Epithelial cell of esophagus (primary cell): Measurements from ENCODE around the gene SLC22A15.

Experiments used
- DNase-seq: peaks from one replicate; pipeline ENCODE4 v3.0.0; 2010; ENCODE audit warnings: low read depth
- H3K4me3 ChIP-seq: 2 replicates; pipeline ENCODE4 v1.5.1; 2011; ENCODE audit warnings: mild to moderate bottlenecking, low read length, control low read depth
- TF ChIP-seq, protein P1 (sequence below): IDR thresholded peaks from 2 replicates; pipeline ENCODE4 v1.5.1; 2011; ENCODE audit warnings: low read depth, mild to moderate bottlenecking, low read length, control low read depth, inconsistent platforms; ENCODE audit not compliant: insufficient read depth; ENCODE audit errors: missing control alignments

Gene SLC22A15

DNA sequence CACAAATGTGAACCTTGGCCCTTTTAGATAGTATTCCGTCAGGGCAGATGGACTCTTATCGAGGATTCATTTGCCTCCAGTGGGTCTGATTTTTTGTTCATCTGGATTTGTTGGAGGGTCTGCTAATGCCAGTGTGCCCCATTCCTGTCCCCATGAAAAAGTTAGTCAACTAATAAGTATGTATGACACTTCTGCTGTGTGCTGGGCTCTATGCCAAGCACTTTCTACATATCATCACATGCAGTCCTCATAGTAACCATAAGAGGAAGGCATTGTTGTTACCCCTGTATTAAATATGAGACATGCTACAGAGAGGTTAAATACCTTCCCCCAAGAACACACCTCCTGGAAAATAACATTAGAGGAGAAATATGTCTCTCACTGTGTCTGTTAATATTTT is 88.3 kb downstream of the SLC22A15 start:
- TF ChIP-seq, protein P1, sequence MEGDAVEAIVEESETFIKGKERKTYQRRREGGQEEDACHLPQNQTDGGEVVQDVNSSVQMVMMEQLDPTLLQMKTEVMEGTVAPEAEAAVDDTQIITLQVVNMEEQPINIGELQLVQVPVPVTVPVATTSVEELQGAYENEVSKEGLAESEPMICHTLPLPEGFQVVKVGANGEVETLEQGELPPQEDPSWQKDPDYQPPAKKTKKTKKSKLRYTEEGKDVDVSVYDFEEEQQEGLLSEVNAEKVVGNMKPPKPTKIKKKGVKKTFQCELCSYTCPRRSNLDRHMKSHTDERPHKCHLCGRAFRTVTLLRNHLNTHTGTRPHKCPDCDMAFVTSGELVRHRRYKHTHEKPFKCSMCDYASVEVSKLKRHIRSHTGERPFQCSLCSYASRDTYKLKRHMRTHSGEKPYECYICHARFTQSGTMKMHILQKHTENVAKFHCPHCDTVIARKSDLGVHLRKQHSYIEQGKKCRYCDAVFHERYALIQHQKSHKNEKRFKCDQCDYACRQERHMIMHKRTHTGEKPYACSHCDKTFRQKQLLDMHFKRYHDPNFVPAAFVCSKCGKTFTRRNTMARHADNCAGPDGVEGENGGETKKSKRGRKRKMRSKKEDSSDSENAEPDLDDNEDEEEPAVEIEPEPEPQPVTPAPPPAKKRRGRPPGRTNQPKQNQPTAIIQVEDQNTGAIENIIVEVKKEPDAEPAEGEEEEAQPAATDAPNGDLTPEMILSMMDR: no peak
- no peak overlapping the region for H3K4me3 ChIP-seq
- DNase-seq: peak; percentile 78

DNA sequence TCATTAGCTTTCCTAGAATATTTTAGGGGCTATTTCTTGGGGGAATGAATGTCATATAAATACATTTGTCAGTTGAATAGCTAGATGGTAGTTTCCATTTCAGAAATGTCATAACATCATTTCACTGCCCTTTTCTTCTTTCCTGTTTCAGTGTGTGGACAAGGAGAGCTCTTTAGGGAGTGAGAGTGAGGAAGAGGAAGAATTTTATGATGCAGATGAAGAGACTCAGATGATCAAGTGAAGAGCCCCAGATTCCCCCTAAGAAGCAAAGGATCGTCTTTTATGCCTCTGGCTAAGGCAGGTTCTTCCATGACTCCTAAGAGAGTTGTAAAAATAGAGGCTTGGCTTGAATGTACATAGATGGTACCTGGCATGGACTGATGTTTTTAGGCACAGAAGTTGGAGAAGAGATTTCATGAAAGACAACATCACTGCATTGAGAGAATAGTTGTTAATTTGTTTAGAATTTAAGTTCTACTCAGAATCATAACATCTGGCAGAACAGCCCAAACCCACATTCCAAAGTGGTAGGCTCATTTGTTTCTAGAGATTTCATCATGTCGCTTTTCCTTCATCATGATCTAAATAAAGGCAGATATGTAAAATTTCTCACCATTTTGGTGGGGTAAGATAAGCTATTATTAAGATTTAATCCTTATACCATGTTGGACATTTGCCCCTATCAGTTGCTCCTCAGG is 90.7 kb downstream of the SLC22A15 start:
- no peak overlapping the region for H3K4me3 ChIP-seq
- TF ChIP-seq, protein P1: no peak
- DNase-seq: peak; percentile 62

DNA sequence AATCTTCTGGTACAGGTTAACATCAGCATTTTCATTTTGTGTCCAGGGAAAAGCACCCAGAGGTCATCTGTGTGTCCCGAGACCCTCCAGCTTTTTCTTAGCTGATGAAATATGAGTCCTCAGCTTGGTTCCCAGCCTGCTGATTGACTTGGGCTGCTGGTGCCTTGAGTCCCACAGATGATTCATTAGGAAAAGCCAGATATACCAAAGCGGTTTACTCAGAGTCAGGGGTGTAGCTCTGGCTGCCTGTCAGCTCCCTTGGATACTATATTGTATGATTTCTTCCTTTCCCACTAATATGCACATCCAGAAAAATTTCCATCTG is 91.2 kb downstream of the SLC22A15 start:
- TF ChIP-seq, protein P1: no peak
- peak; percentile 62 for DNase-seq
- H3K4me3 ChIP-seq: no peak overlapping the region

DNA sequence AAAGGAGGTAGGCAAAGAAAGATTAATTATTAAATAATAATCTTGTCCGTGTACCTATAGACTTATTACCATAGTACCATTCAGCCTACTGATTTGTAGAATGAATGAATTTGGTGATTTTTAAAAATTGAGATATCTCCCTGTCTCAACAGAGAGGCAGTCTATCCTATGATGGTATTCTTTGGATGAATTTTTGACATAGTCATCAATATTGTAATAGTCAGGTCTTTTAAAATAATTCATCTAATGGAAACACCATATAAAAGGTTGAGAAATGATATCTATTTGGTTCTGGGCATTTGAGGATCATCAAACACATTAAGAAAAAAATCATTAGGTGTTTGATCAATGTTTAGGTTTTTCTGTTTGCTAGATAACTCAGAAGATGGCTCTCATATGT is 99.3 kb downstream of the SLC22A15 start:
- TF ChIP-seq, protein P1: no peak
- H3K4me3 ChIP-seq: no peak overlapping the region
- DNase-seq: no peak

DNA sequence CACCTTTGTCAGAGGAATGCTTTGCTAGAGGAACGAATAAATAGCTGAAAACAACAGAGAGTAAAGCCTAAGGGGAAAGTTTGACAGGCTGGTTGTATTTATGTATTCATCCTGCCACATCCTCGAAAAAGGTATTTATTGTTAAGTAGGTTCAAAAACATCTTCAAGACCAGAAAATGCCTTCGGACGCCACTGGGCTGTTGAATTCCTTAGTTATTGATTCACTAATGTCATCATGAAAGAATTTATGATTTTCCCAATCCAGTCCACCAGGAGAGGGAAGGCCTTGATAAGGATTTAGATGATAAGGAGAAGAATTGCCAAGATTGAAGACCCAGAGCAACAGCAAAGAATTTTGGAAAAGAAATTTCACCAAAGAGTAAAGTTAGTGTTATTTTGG is 99.7 kb downstream of the SLC22A15 start:
- TF ChIP-seq, protein P1: no peak
- peak; percentile 36 for DNase-seq

DNA sequence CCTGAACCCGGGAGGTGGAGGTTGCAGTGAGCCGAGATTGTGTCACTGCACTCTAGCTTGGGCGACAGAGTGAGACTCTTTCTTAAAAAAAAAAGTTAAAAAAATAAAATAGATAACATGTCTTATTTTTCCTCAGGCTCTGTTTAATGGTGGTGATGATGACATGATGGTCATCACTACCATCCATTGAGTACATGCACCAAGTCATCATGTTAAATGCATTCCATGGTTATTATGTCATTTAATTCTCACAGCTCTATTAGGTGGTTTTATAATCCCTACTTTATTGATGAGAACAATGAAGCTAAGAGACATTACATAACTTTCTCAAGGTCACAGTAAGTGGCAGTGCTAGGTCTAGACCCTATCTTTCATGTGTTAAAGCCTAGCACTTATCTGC is 100.5 kb downstream of the SLC22A15 start:
- peak; percentile 47 for DNase-seq
- H3K4me3 ChIP-seq: no peak overlapping the region
- TF ChIP-seq, protein P1: no peak

More for the DNA sequence above, 99.7 kb downstream of the SLC22A15 start:
- H3K4me3 ChIP-seq: no peak overlapping the region

DNA sequence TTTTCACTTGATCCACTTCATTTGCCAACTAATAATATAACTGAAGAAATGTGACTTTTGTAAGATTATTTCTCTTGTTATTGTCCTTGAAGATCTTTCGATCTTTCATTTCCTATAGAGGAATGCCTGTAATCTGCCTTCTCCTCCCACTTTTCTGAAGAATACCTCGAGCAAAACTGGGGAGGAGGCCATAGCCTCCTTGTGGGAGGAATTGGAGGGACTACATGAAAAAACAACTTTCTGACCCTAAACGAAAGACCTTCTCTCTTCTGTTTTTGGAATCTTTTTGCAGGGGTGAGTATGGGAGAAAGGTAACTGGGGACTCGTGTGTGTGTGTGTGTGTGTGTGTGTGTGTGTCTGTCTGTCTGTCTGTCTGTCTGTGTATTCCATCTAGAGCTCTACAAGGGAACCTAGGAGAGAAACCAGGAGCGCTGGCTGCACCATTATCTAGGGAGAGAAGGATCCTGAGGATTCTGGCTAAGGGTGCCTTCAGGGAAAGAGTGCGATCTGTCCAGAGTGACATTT is 102.4 kb downstream of the SLC22A15 start:
- DNase-seq: no peak
- TF ChIP-seq, protein P1: no peak
- no peak overlapping the region for H3K4me3 ChIP-seq
